K562 (cell line): ENCODE results near the gene PTPRG.

Experiments used
- MAX ChIP-seq: sonication (generic); formaldehyde crosslinking; IDR thresholded peaks from 2 replicates; pipeline ENCODE4 v1.9.0; 2022; ENCODE audit warnings: mild to moderate bottlenecking, missing genetic modification reagents
- MXI1 ChIP-seq: IDR thresholded peaks from 2 replicates; pipeline ENCODE4 v1.6.1; 2011; ENCODE audit warnings: low read depth, mild to moderate bottlenecking, improper control_type of control experiment, low read length
- NFATC3 ChIP-seq: fragments of 450-650 bp; IDR thresholded peaks from 2 replicates; pipeline ENCODE4 v1.6.1; 2017; ENCODE audit warnings: mild to moderate bottlenecking
- PRDM10 ChIP-seq: fragments of 450-650 bp; IDR thresholded peaks from 2 replicates; pipeline ENCODE4 v1.6.1; 2018; ENCODE audit not compliant: partially characterized antibody
- SP1 ChIP-seq: sonication (generic); formaldehyde crosslinking; IDR thresholded peaks from 2 replicates; pipeline ENCODE4 v1.8.1; 2022; ENCODE audit warnings: mild to moderate bottlenecking, missing genetic modification reagents
- TF ChIP-seq, protein P1 (sequence below), 3 experiments: IDR thresholded peaks in 2 of 3; conservative IDR thresholded peaks in 1 of 3; 2 replicates each; pipeline ENCODE4 v1.5.1; 2011 to 2012; ENCODE audit warnings: low read length in 3 of 3, mild to moderate bottlenecking in 3 of 3, control low read depth in 2 of 3, improper control_type of control experiment in 1 of 3, inconsistent platforms in 1 of 3, low read depth in 1 of 3, mixed read lengths in 1 of 3, moderate library complexity in 1 of 3; ENCODE audit not compliant: insufficient read depth in 2 of 3

GRCh38 chr3:61947456-61947855, 386.1 kb downstream of the PTPRG start:
- TF ChIP-seq, protein P1, sequence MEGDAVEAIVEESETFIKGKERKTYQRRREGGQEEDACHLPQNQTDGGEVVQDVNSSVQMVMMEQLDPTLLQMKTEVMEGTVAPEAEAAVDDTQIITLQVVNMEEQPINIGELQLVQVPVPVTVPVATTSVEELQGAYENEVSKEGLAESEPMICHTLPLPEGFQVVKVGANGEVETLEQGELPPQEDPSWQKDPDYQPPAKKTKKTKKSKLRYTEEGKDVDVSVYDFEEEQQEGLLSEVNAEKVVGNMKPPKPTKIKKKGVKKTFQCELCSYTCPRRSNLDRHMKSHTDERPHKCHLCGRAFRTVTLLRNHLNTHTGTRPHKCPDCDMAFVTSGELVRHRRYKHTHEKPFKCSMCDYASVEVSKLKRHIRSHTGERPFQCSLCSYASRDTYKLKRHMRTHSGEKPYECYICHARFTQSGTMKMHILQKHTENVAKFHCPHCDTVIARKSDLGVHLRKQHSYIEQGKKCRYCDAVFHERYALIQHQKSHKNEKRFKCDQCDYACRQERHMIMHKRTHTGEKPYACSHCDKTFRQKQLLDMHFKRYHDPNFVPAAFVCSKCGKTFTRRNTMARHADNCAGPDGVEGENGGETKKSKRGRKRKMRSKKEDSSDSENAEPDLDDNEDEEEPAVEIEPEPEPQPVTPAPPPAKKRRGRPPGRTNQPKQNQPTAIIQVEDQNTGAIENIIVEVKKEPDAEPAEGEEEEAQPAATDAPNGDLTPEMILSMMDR (IDR thresholded peaks at IDR 0.05 in 2 of 3, conservative IDR thresholded peaks at IDR 0.05 in 1 of 3; ENCODE audit: insufficient read depth in 2 of 3, low read depth in 1 of 3, low read length in 3 of 3) = no peak
- TF ChIP-seq SP1 (CRISPR knock-in tag) = no peak
- no peak for TF ChIP-seq MAX (CRISPR knock-in tag)
- no peak for TF ChIP-seq MXI1
- TF ChIP-seq NFATC3 = no peak
- no peak for TF ChIP-seq PRDM10
